ENCODE data around the gene TMEM250.

DNA sequence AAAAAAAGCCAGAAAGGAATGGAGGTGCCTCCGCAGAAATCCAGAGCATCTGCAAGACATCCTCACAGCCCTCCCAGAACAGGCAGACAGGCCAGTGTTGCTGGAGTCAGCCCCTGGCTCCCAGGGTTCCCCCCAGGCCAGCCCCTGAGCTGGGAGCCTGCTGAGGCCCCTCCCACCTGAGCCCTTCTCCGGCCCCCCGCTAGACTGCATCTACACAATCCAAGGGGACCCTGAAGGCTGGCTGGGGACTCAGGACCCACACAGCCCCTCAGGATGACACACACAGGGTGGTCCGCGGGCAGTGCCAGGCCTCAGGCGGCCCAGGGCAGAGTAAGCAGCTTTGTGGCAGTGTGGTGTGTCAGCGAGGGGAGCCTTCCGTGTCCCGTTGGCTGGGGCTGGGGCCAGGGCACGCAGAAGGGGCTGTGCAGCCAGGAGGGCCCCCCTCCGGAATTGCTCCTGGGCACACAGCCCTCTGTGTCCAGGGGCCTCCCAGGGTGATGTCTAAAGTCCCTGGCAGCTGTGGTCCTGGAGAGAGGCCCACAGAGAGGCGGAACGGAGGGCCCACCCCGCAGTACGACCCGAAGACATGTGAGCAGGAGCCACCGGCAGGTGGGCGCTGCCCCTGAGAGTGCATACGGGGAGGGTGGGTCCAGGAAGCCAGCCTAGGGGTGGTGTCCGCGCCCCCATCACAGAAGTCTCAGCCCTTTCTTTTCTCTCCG, 2.9 kb downstream of the TMEM250 start:
- TF ChIP-seq, protein P1, sequence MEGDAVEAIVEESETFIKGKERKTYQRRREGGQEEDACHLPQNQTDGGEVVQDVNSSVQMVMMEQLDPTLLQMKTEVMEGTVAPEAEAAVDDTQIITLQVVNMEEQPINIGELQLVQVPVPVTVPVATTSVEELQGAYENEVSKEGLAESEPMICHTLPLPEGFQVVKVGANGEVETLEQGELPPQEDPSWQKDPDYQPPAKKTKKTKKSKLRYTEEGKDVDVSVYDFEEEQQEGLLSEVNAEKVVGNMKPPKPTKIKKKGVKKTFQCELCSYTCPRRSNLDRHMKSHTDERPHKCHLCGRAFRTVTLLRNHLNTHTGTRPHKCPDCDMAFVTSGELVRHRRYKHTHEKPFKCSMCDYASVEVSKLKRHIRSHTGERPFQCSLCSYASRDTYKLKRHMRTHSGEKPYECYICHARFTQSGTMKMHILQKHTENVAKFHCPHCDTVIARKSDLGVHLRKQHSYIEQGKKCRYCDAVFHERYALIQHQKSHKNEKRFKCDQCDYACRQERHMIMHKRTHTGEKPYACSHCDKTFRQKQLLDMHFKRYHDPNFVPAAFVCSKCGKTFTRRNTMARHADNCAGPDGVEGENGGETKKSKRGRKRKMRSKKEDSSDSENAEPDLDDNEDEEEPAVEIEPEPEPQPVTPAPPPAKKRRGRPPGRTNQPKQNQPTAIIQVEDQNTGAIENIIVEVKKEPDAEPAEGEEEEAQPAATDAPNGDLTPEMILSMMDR (IDR thresholded peaks at IDR 0.05) = no peak
- TF ChIP-seq POLR2A (IDR thresholded peaks at IDR 0.05) = no peak
